Neural cell (in vitro differentiated cells): ENCODE data around the gene SHPK. TPM values are rescaled to one million over a fixed set of nuclear protein-coding genes. Genes with fewer than 3 reads are reported as not detected.

Source experiments
- H2AFZ ChIP-seq: fragments of 200-600, 300-800 bp; sonication (generic), shearing (Covaris generic); 2 replicates; pipeline ENCODE4 v1.6.0; 2014; ENCODE audit warnings: low read depth, mild to moderate bottlenecking, antibody characterized with exemption, low read length, moderate library complexity
- H3F3A ChIP-seq: fragments of 200-600 bp; shearing (Covaris generic); 2 replicates; pipeline ENCODE4 v1.6.1; 2016; ENCODE audit warnings: mild to moderate bottlenecking, moderate library complexity, mixed read lengths, antibody characterized with exemption, low read length; ENCODE audit not compliant: insufficient read depth, poor library complexity, severe bottlenecking
- H3K27ac ChIP-seq: fragments of 200-600, 300-800 bp; sonication (generic), shearing (Covaris generic); 2 replicates; pipeline ENCODE4 v1.5.1; 2014; ENCODE audit warnings: mild to moderate bottlenecking, low read length, moderate library complexity
- H3K27me3 ChIP-seq: fragments of 300-800, 200-600 bp; sonication (generic), shearing (Covaris generic); 2 replicates; pipeline ENCODE4 v1.6.0; 2014; ENCODE audit warnings: mild to moderate bottlenecking, low read depth, low read length, moderate library complexity; ENCODE audit not compliant: insufficient read depth
- H3K36me3 ChIP-seq: fragments of 300-800, 200-600 bp; sonication (generic), shearing (Covaris generic); 2 replicates; pipeline ENCODE4 v1.5.1; 2014; ENCODE audit warnings: mild to moderate bottlenecking, antibody characterized with exemption, low read length, moderate library complexity; ENCODE audit not compliant: insufficient read depth
- H3K4me2 ChIP-seq: fragments of 300-800, 200-600 bp; sonication (generic), shearing (Covaris generic); 2 replicates; pipeline ENCODE4 v1.6.0; 2014; ENCODE audit warnings: mild to moderate bottlenecking, low read length
- H3K4me3 ChIP-seq: fragments of 300-800, 200-600 bp; sonication (generic), shearing (Covaris generic); 2 replicates; pipeline ENCODE4 v1.5.1; 2014; ENCODE audit warnings: mild to moderate bottlenecking, low read length, moderate library complexity
- H3K79me2 ChIP-seq: fragments of 200-600 bp; shearing (Covaris generic); replicated peaks from 2 replicates; pipeline ENCODE4 v1.6.0; 2014; ENCODE audit warnings: mild to moderate bottlenecking, low read length, moderate library complexity; ENCODE audit not compliant: insufficient read depth
- H3K9ac ChIP-seq: fragments of 300-800, 200-600 bp; sonication (generic), shearing (Covaris generic); 2 replicates; pipeline ENCODE4 v1.6.1; 2016; ENCODE audit warnings: mild to moderate bottlenecking, low read length, mixed read lengths
- H3K9me2 ChIP-seq: fragments of 200-600 bp; shearing (Covaris generic); 2 replicates; pipeline ENCODE4 v1.6.1; 2016; ENCODE audit warnings: mild to moderate bottlenecking, low read length, mixed read lengths; ENCODE audit not compliant: insufficient read depth
- H3K9me3 ChIP-seq: fragments of 200-600, 300-800 bp; sonication (generic), shearing (Covaris generic); 2 replicates; pipeline ENCODE4 v1.6.1; 2016; ENCODE audit warnings: mild to moderate bottlenecking, mixed run types, low read length, moderate library complexity, mixed read lengths
- H4K20me1 ChIP-seq: fragments of 200-600 bp; shearing (Covaris generic); 2 replicates; pipeline ENCODE4 v1.6.1; 2016; ENCODE audit warnings: mild to moderate bottlenecking, mixed run types; ENCODE audit not compliant: insufficient read depth
- EP300 ChIP-seq: fragments of 450-650 bp; conservative IDR thresholded peaks from 2 replicates; pipeline ENCODE4 v1.6.1; 2014; ENCODE audit warnings: antibody characterized with exemption, mild to moderate bottlenecking, moderate library complexity; ENCODE audit not compliant: poor library complexity, severe bottlenecking
- EZH2 ChIP-seq: fragments of 200-600, 300-800 bp; shearing (Covaris generic), sonication (generic); IDR thresholded peaks from 2 replicates; pipeline ENCODE4 v1.6.1; 2014; ENCODE audit warnings: antibody characterized with exemption, low read length, borderline replicate concordance, mild to moderate bottlenecking; ENCODE audit not compliant: insufficient read depth, poor library complexity, severe bottlenecking
- MXI1 ChIP-seq: fragments of 450-650 bp; conservative IDR thresholded peaks from 2 replicates; pipeline ENCODE4 v1.6.1; 2014; ENCODE audit warnings: antibody characterized with exemption, mild to moderate bottlenecking; ENCODE audit not compliant: poor library complexity, severe bottlenecking
- POLR2AphosphoS5 ChIP-seq: IDR thresholded peaks from 2 replicates; pipeline ENCODE4 v1.6.1; 2012
- RAD21 ChIP-seq: fragments of 450-650 bp; conservative IDR thresholded peaks from 2 replicates; pipeline ENCODE4 v1.6.1; 2014; ENCODE audit warnings: antibody characterized with exemption, mild to moderate bottlenecking, moderate library complexity
- REST ChIP-seq: IDR thresholded peaks from 2 replicates; pipeline ENCODE4 v1.6.1; 2012; ENCODE audit warnings: borderline replicate concordance
- SMC3 ChIP-seq: fragments of 450-650 bp; conservative IDR thresholded peaks from 2 replicates; pipeline ENCODE4 v1.6.1; 2014; ENCODE audit warnings: antibody characterized with exemption, mild to moderate bottlenecking, moderate library complexity; ENCODE audit not compliant: poor library complexity
- TAF1 ChIP-seq: IDR thresholded peaks from 2 replicates; pipeline ENCODE4 v1.6.1; 2012; ENCODE audit warnings: low read depth
- polyA plus RNA-seq: library from polyadenylated mRNA; depleted of rRNA; stranded (reverse); fragments of >200 nt; gene quantifications from 2 replicates; pipeline ENCODE4 v1.2.3, GENCODE V29; 2014
- TF ChIP-seq, protein P1 (sequence below): fragments of 450-650 bp; IDR thresholded peaks from 2 replicates; pipeline ENCODE4 v1.5.1; 2014; ENCODE audit warnings: antibody characterized with exemption, mild to moderate bottlenecking, moderate library complexity; ENCODE audit not compliant: poor library complexity, severe bottlenecking

Gene SHPK
- polyA plus RNA-seq, 1 donor from 2014 or later: 14.3 TPM

GRCh38 chr17:3663102-3664011 is 27.3 kb upstream of the SHPK start:
- peaks cover 14% of the 10 kb centered on the region for H3K79me2 ChIP-seq
- no peaks in the 10 kb centered on the region for H4K20me1 ChIP-seq
- H3K27me3 ChIP-seq: no peaks in the 10 kb centered on the region
- H3K36me3 ChIP-seq: no peaks in the 10 kb centered on the region
- H3F3A ChIP-seq: no peaks in the 10 kb centered on the region
- no peak overlapping the region for H3K9ac ChIP-seq
- H3K4me3 ChIP-seq: no peak overlapping the region
- no peaks in the 10 kb centered on the region for H3K9me3 ChIP-seq
- H3K27ac ChIP-seq: no peak overlapping the region
- no peaks in the 10 kb centered on the region for H3K9me2 ChIP-seq
- H2AFZ ChIP-seq: no peak overlapping the region
- TF ChIP-seq MXI1 (no peak), POLR2AphosphoS5 (no peak), RAD21 (no peak), TAF1 (no peak), SMC3 (no peak), EZH2 (no peak)
- TF ChIP-seq, protein P1, sequence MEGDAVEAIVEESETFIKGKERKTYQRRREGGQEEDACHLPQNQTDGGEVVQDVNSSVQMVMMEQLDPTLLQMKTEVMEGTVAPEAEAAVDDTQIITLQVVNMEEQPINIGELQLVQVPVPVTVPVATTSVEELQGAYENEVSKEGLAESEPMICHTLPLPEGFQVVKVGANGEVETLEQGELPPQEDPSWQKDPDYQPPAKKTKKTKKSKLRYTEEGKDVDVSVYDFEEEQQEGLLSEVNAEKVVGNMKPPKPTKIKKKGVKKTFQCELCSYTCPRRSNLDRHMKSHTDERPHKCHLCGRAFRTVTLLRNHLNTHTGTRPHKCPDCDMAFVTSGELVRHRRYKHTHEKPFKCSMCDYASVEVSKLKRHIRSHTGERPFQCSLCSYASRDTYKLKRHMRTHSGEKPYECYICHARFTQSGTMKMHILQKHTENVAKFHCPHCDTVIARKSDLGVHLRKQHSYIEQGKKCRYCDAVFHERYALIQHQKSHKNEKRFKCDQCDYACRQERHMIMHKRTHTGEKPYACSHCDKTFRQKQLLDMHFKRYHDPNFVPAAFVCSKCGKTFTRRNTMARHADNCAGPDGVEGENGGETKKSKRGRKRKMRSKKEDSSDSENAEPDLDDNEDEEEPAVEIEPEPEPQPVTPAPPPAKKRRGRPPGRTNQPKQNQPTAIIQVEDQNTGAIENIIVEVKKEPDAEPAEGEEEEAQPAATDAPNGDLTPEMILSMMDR: no peak
- no peak overlapping the region for H3K4me2 ChIP-seq

- Histone ChIP-seq H3K79me2 (no peaks in the 10 kb centered on the region), H3K4me2 (no peak overlapping the region), H3K36me3 (no peaks in the 10 kb centered on the region), H3K9ac (no peak overlapping the region), H3K9me2 (no peaks in the 10 kb centered on the region), H3K9me3 (no peaks in the 10 kb centered on the region), H3K27me3 (no peaks in the 10 kb centered on the region), H3K27ac (no peak overlapping the region), H4K20me1 (no peaks in the 10 kb centered on the region), H3F3A (no peaks in the 10 kb centered on the region), H3K4me3 (no peak overlapping the region), H2AFZ (no peak overlapping the region)
- TF ChIP-seq EP300 (no peak), EZH2 (no peak), POLR2AphosphoS5 (no peak), TAF1 (no peak), MXI1 (no peak), REST (no peak), SMC3 (no peak), RAD21 (no peak)
- TF ChIP-seq, protein P1: no peak
Observed at GRCh38 chr17:3660311-3660891, 24.4 kb upstream of the SHPK start.
